ENCODE measurements around the gene CLEC2A. TPM values are rescaled to one million over a fixed set of nuclear protein-coding genes. Genes with fewer than 3 reads are reported as not detected.

Gene CLEC2A
- polyA plus RNA-seq, 3 donors, result not detected

GRCh38 chr12:9947674-9948073, 15.5 kb upstream of the CLEC2A start:
- H3K4me1 Mint-ChIP-seq, result peaks cover 74% of the 10 kb centered on the region
- intact Hi-C loops (cut with micrococcal nuclease), result loop anchor here (2.0 to 10.0 kb wide), 3 partner anchors 13 to 187 kb away; partner anchors contain the start of genes CLEC2B (in 1 of the 2) and CLEC7A (in 1 of the 2)
- Histone ChIP-seq H3K36me3 (replicated peaks in 1 of 2; ENCODE audit: control insufficient read depth in 1 of 2, insufficient read depth in 2 of 2, low read length in 2 of 2) (no peaks in the 10 kb centered on the region), H2AFZ (ENCODE audit: insufficient read depth, low read depth, low read length, poor library complexity, severe bottlenecking) (no peak overlapping the region), H4K20me1 (ENCODE audit: insufficient read depth, low read length) (no peaks in the 10 kb centered on the region), H3K79me2 (ENCODE audit: insufficient read depth, low read length) (peaks cover 11% of the 10 kb centered on the region), H3K27me3 (ENCODE audit: control insufficient read depth in 2 of 2, insufficient read depth in 2 of 2, low read length in 2 of 2) (no peaks in the 10 kb centered on the region), H3K27ac (ENCODE audit: low read depth in 1 of 2, low read length in 2 of 2) (peak overlapping the region in 1 of 2 donors; percentile 80), H3K4me2 (replicated peaks; ENCODE audit: extremely low read depth, low read length, poor library complexity, severe bottlenecking) (peak overlapping the region; percentile 48), H3K9ac (ENCODE audit: insufficient read depth, low read length, poor library complexity, severe bottlenecking) (no peak overlapping the region), H3K9me3 (replicated peaks in 1 of 2; ENCODE audit: control insufficient read depth in 1 of 2, insufficient read depth in 1 of 2, low read length in 2 of 2) (no peaks in the 10 kb centered on the region), H3K4me1 (ENCODE audit: control insufficient read depth in 1 of 2, insufficient read depth in 2 of 2, low read length in 2 of 2) (peaks cover 63 to 85% of the 10 kb centered on the region in 2 donors), H3K4me3 (replicated peaks in 1 of 3; ENCODE audit: low read depth in 2 of 3, low read length in 3 of 3) (peak overlapping the region in 1 of 3 experiments; percentile 57)
- H3K36me3 Mint-ChIP-seq, result no peaks in the 10 kb centered on the region
- peaks cover 0 to 2% (median 0%) of the 10 kb centered on the region in 7 donors for H3K9me3 Mint-ChIP-seq
- DNase-seq, result peak in 1 of 3 donors; percentile 42
- no CpG with 5 or more reads among the region's 3 CpGs for whole genome bisulfite sequencing (ENCODE audit: insufficient coverage)
- no peak for TF ChIP-seq CTCF (IDR thresholded peaks at IDR 0.05)
- H3K4me3 Mint-ChIP-seq, result peak overlapping the region in 1 of 2 donors; percentile 24
- peaks cover 0 to 5% (median 0%) of the 10 kb centered on the region in 3 donors for H3K27me3 Mint-ChIP-seq (ENCODE audit: low read depth in 3 of 3)
- peak overlapping the region; percentile 79 to 91 (median 84) for H3K27ac Mint-ChIP-seq

- peak in 2 of 3 donors; percentile 72 to 77 for DNase-seq
- Mint-ChIP-seq H3K27me3 (ENCODE audit: low read depth in 3 of 3) (peaks cover 0 to 6% (median 0%) of the 10 kb centered on the region in 3 donors), H3K9me3 (peaks cover 0 to 2% (median 0%) of the 10 kb centered on the region in 7 donors), H3K36me3 (peaks cover 0 to 5% of the 10 kb centered on the region in 2 donors), H3K4me1 (peaks cover 76% of the 10 kb centered on the region), H3K27ac (peak overlapping the region; percentile 48 to 93 (median 82)), H3K4me3 (peak overlapping the region in 1 of 2 donors; percentile 75)
- Histone ChIP-seq H3K4me3 (replicated peaks in 1 of 3; ENCODE audit: low read depth in 2 of 3, low read length in 3 of 3) (peak overlapping the region in 2 of 3 experiments; percentile 12 to 70), H3K4me2 (replicated peaks; ENCODE audit: extremely low read depth, low read length, poor library complexity, severe bottlenecking) (peak overlapping the region; percentile 59), H2AFZ (ENCODE audit: insufficient read depth, low read depth, low read length, poor library complexity, severe bottlenecking) (no peak overlapping the region), H4K20me1 (ENCODE audit: insufficient read depth, low read length) (no peaks in the 10 kb centered on the region), H3K27me3 (ENCODE audit: control insufficient read depth in 2 of 2, insufficient read depth in 2 of 2, low read length in 2 of 2) (no peaks in the 10 kb centered on the region), H3K79me2 (ENCODE audit: insufficient read depth, low read length) (peaks cover 38% of the 10 kb centered on the region), H3K9me3 (replicated peaks in 1 of 2; ENCODE audit: control insufficient read depth in 1 of 2, insufficient read depth in 1 of 2, low read length in 2 of 2) (no peaks in the 10 kb centered on the region), H3K4me1 (ENCODE audit: control insufficient read depth in 1 of 2, insufficient read depth in 2 of 2, low read length in 2 of 2) (peaks cover 45 to 75% of the 10 kb centered on the region in 2 donors), H3K36me3 (replicated peaks in 1 of 2; ENCODE audit: control insufficient read depth in 1 of 2, insufficient read depth in 2 of 2, low read length in 2 of 2) (no peaks in the 10 kb centered on the region), H3K27ac (ENCODE audit: low read depth in 1 of 2, low read length in 2 of 2) (peak overlapping the region in 1 of 2 donors; percentile 63), H3K9ac (ENCODE audit: insufficient read depth, low read length, poor library complexity, severe bottlenecking) (no peak overlapping the region)
- intact Hi-C loops (cut with micrococcal nuclease), result loop anchor here (5.0 to 10.0 kb wide), 4 partner anchors 33 to 190 kb away; partner anchors contain the start of genes CLEC7A (in 2 of the 2) and CLEC2B (in 1 of the 2)
- WGBS (ENCODE audit: insufficient coverage), result 0% methylated on average over 1 of the region's 2 CpGs
- TF ChIP-seq CTCF (IDR thresholded peaks at IDR 0.05), result no peak
These were observed 12.2 kb upstream of the CLEC2A start for GRCh38 chr12:9944391-9944790.
